ENCODE measurements around the gene TSC22D2.

The TSC22D2 gene

GRCh38 chr3:150412561-150413231, 4.6 kb downstream of the TSC22D2 start:
- no peak for DNase-seq (ENCODE audit: low spot score)

- DNase-seq (ENCODE audit: low spot score): no peak
Observed at GRCh38 chr3:150414258-150414657, 6.2 kb downstream of the TSC22D2 start.

- DNase-seq (ENCODE audit: low spot score): no peak
Observed at GRCh38 chr3:150414959-150415358, 6.9 kb downstream of the TSC22D2 start.

- no peak for DNase-seq (ENCODE audit: low spot score)
Observed at GRCh38 chr3:150419076-150419868, 11.2 kb downstream of the TSC22D2 start.

- no peak for DNase-seq (ENCODE audit: low spot score)
Observed at GRCh38 chr3:150419959-150420358, 11.9 kb downstream of the TSC22D2 start.

GRCh38 chr3:150421256-150421655, 13.2 kb downstream of the TSC22D2 start:
- no peak for DNase-seq (ENCODE audit: low spot score)

GRCh38 chr3:150421799-150422548, 13.9 kb downstream of the TSC22D2 start:
- no peak for DNase-seq (ENCODE audit: low spot score)

GRCh38 chr3:150422907-150423306, 14.8 kb downstream of the TSC22D2 start:
- no peak for DNase-seq (ENCODE audit: low spot score)

- DNase-seq (ENCODE audit: low spot score): no peak
Observed at GRCh38 chr3:150423761-150424160, 15.7 kb downstream of the TSC22D2 start.

GRCh38 chr3:150426292-150426691, 18.2 kb downstream of the TSC22D2 start:
- DNase-seq (ENCODE audit: low spot score): no peak

- DNase-seq (ENCODE audit: low spot score): no peak
Observed at GRCh38 chr3:150428562-150428961, 20.5 kb downstream of the TSC22D2 start.

- no peak for DNase-seq (ENCODE audit: low spot score)
Observed at GRCh38 chr3:150429767-150430671, 21.9 kb downstream of the TSC22D2 start.

- no peak for DNase-seq (ENCODE audit: low spot score)
Observed at GRCh38 chr3:150433347-150433746, 25.2 kb downstream of the TSC22D2 start.

- DNase-seq (ENCODE audit: low spot score): no peak
Observed at GRCh38 chr3:150434234-150434633, 26.1 kb downstream of the TSC22D2 start.

- no peak for DNase-seq (ENCODE audit: low spot score)
Observed at GRCh38 chr3:150436161-150436560, 28.1 kb downstream of the TSC22D2 start.

GRCh38 chr3:150439657-150440056, 31.6 kb downstream of the TSC22D2 start:
- DNase-seq (ENCODE audit: low spot score): no peak

- no peak for DNase-seq (ENCODE audit: low spot score)
Observed at GRCh38 chr3:150443331-150443741, 35.2 kb downstream of the TSC22D2 start.

- DNase-seq (ENCODE audit: low spot score): no peak
Observed at GRCh38 chr3:150444371-150444770, 36.3 kb downstream of the TSC22D2 start.

- DNase-seq (ENCODE audit: low spot score): no peak
Observed at GRCh38 chr3:150446470-150446977, 38.4 kb downstream of the TSC22D2 start.

- no peak for DNase-seq (ENCODE audit: low spot score)
Observed at GRCh38 chr3:150447084-150447483, 39.0 kb downstream of the TSC22D2 start.

- DNase-seq (ENCODE audit: low spot score): no peak
Observed at GRCh38 chr3:150447631-150448465, 39.8 kb downstream of the TSC22D2 start.
